ENCODE measurements around the gene MIF4GD. TPM values are rescaled to one million over a fixed set of nuclear protein-coding genes. Genes with fewer than 3 reads are reported as not detected.

MIF4GD gene
- total and polyA plus RNA-seq, 8 donors = 10.6 to 17.6 (median 14.7) TPM

DNA sequence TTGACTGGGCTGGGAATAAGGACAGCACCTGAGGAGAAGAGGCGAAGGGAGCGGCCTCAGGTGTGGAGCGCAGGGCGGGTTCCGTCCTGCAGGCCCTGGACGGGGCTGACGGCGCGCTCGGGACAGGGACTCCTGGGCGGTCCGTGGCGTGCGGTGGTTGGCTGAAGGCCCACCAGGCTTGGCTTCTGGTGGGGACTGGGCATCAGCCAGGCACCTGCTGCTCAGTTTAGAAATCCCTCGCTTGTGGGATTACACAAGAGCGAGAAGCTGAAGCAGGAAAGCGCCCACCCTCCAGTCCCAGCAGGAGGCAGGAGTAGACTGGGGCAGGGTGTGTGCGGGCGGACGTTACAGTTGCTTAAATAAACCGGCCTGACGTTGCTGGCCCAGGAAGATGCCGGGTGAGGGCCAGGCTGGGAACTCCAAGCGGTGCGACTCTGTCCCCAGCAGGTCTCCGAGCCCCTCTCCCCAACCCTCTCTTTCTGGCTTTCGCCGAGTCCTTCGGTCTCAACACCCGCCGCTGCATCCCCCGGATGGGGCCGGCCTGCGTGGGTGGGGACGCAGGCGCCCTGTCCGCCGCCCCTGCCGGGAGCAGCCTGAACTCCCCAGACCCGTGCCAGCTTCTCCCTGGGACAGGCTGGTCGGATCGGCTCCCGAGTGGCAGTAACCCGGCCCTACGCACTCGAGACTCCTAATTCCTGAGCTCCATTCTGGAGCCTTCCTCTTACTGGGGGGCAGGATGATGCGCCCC lies 639 bp downstream of the MIF4GD start:
- Histone ChIP-seq H3K27me3 (no peaks in the 10 kb centered on the region), H3K36me3 (peaks cover 3 to 14% (median 4%) of the 10 kb centered on the region in 3 donors), H3K4me1 (peaks cover 4 to 12% (median 7%) of the 10 kb centered on the region in 3 donors), H3K9me3 (no peaks in the 10 kb centered on the region), H3K27ac (peak overlapping the region; percentile 93 to 99 (median 96)), H3K4me3 (peak overlapping the region; percentile 80 to 94 (median 88))
- TF ChIP-seq, protein P1, sequence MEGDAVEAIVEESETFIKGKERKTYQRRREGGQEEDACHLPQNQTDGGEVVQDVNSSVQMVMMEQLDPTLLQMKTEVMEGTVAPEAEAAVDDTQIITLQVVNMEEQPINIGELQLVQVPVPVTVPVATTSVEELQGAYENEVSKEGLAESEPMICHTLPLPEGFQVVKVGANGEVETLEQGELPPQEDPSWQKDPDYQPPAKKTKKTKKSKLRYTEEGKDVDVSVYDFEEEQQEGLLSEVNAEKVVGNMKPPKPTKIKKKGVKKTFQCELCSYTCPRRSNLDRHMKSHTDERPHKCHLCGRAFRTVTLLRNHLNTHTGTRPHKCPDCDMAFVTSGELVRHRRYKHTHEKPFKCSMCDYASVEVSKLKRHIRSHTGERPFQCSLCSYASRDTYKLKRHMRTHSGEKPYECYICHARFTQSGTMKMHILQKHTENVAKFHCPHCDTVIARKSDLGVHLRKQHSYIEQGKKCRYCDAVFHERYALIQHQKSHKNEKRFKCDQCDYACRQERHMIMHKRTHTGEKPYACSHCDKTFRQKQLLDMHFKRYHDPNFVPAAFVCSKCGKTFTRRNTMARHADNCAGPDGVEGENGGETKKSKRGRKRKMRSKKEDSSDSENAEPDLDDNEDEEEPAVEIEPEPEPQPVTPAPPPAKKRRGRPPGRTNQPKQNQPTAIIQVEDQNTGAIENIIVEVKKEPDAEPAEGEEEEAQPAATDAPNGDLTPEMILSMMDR (IDR thresholded peaks at IDR 0.05) = no peak
- intact Hi-C loops (cut with DNase I) = no loop called here
- ATAC-seq (peak; percentile 55 to 72 (median 64)), DNase-seq (peak; percentile 63 to 90 (median 79)), FAIRE-seq (no peak)
- WGBS, 2 donors = 0 to 1% methylated on average over 43 to 47 of the region's 47 CpGs

DNA sequence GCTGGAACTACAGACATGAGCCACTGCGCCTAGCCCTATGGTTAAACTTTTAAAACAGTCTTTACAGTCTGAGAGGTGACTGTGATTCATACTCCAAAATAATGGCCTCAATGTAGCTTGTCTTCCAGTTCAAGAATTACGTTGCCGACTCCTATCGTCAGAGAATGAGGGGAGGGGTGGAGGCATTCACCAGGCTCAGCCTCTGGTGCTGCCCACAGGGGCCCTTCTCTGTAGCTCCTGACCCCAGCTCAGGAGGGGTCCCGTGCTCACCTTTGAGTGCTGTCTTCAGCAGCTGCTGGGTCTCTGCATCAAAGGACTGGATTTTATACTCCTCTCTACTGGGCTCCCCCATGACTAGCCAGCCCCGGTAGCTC lies 1.2 kb downstream of the MIF4GD start:
- no peak for FAIRE-seq
- H3K4me1 ChIP-seq = peaks cover 4 to 12% (median 7%) of the 10 kb centered on the region in 3 donors
- H3K4me3 ChIP-seq = peak overlapping the region; percentile 80 to 94 (median 88)
- 16% methylated on average over 6 of the region's 6 CpGs for WGBS, 2 donors
- H3K9me3 ChIP-seq = no peaks in the 10 kb centered on the region
- peaks cover 3 to 16% (median 4%) of the 10 kb centered on the region in 3 donors for H3K36me3 ChIP-seq
- no peak for DNase-seq
- H3K27me3 ChIP-seq = no peaks in the 10 kb centered on the region
- TF ChIP-seq, protein P1 (IDR thresholded peaks at IDR 0.05) = no peak
- H3K27ac ChIP-seq = peak overlapping the region; percentile 93 to 99 (median 96)
- intact Hi-C loops (cut with DNase I) = no loop called here
- ATAC-seq = no peak

DNA sequence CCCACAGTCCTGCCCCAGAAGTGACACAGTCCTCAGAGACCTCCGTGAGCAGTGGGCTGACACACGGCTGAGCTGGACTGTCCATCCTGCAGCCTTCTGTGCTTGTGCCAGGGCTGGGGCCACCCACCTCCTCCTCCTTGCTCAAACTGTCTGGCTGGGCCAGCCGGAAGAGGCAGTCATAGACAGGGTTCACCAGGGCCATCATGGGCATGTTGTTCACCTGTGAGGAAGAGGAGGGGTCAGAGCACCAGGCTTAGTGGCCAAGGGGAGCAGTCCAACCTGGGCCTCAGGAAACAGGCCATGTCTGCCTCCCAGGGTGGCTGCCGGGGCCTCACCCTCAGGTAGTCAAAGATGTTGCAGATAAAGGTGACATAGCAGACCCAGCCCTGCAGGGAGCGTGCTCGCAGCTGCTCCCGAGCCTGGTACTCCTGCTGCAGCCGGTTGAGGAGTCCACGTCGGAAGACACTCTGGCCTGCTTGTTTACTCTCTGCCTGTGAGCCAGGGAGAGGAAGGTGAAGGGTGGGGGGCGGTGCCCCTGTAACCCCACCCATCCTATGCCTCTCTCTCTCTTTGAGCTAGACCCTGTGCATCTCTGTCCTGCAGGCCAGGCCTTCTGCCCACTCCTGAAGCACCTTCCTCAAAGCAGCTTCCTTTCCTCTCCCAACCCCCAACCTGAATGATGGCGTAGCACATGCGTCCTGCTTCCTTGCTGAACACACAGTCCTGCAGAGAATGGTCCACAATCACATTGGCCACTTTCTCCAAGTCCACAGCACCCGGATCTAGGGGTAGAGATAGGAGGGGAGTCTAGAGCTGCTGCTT lies 3.4 kb downstream of the MIF4GD start:
- Histone ChIP-seq H3K9me3 (no peaks in the 10 kb centered on the region), H3K4me3 (no peak overlapping the region), H3K4me1 (peaks cover 4 to 11% (median 11%) of the 10 kb centered on the region in 3 donors), H3K27me3 (no peaks in the 10 kb centered on the region), H3K27ac (no peak overlapping the region), H3K36me3 (peaks cover 3 to 20% (median 4%) of the 10 kb centered on the region in 3 donors)
- DNase-seq (no peak), ATAC-seq (no peak), FAIRE-seq (no peak)
- intact Hi-C loops (cut with DNase I) = no loop called here
- 57 to 64% methylated on average over 13 to 14 of the region's 14 CpGs for WGBS, 2 donors
- TF ChIP-seq, protein P1 (IDR thresholded peaks at IDR 0.05) = no peak

DNA sequence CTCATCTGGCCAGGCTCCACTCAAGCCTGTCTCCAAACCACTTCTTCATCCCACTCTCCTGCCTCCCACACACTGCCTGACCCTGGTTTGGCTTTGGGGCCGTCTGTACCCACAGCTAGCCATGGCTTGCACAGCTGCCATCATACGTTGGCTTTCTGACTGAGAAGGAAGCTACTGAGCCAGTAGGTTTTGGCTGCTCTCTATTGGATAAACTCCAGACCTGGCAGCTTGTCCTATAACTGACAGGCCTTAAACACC lies 3.9 kb downstream of the MIF4GD start:
- H3K27me3 ChIP-seq = no peaks in the 10 kb centered on the region
- no peak overlapping the region for H3K27ac ChIP-seq
- H3K4me3 ChIP-seq = no peak overlapping the region
- FAIRE-seq = no peak
- TF ChIP-seq, protein P1 (IDR thresholded peaks at IDR 0.05) = no peak
- 60 to 77% methylated on average over 2 of the region's 2 CpGs for WGBS, 2 donors
- intact Hi-C loops (cut with DNase I) = no loop called here
- H3K36me3 ChIP-seq = peaks cover 3 to 20% (median 4%) of the 10 kb centered on the region in 3 donors
- H3K4me1 ChIP-seq = peaks cover 4 to 15% (median 6%) of the 10 kb centered on the region in 3 donors
- no peak for DNase-seq
- ATAC-seq = no peak
- no peaks in the 10 kb centered on the region for H3K9me3 ChIP-seq

Measured in pancreas (tissue), 10 donors.